Body of pancreas (tissue), 4 donors: ENCODE data around the gene EEFSEC. TPM values are rescaled to one million over a fixed set of nuclear protein-coding genes. Genes with fewer than 3 reads are reported as not detected.

Experiments
- ATAC-seq: fragments of 150-250 bp; one replicate; pipeline ENCODE4 v1.9.1; 2016
- DNase-seq, 4 donors: peaks; one replicate each; pipeline ENCODE4 v3.0.0-alpha.2; 2019
- H3K27ac ChIP-seq, 4 donors: fragments of 200-600 bp; sonication (generic); 1 replicate in 3 of 4; 2 replicates in 1 of 4; pipeline versions ENCODE4 v1.5.1 to v1.6.1; 2016 to 2019; ENCODE audit warnings: mild to moderate bottlenecking in 1 of 4, mixed read lengths in 1 of 4, moderate library complexity in 1 of 4
- H3K27me3 ChIP-seq, 2 donors: fragments of 200-600 bp; sonication (generic); one replicate each; pipeline ENCODE4 v1.6.0; 2016; ENCODE audit warnings: mild to moderate bottlenecking in 1 of 2
- H3K36me3 ChIP-seq, 2 donors: fragments of 200-600 bp; sonication (generic); replicated peaks in 1 of 2; 2 replicates each; pipeline ENCODE4 v1.5.1; 2016; ENCODE audit warnings: low read depth in 2 of 2; ENCODE audit not compliant: insufficient read depth in 1 of 2
- H3K4me1 ChIP-seq: fragments of 200-600 bp; sonication (generic); one replicate; pipeline ENCODE4 v1.6.0; 2016
- H3K4me3 ChIP-seq, 2 donors: fragments of 200-600 bp; sonication (generic); 1 replicate in 1 of 2; 2 replicates in 1 of 2; pipeline ENCODE4 v1.5.1; 2016 to 2019
- H3K9me3 ChIP-seq, 3 donors: fragments of 200-600 bp; sonication (generic); 1 replicate in 2 of 3; 2 replicates in 1 of 3; pipeline ENCODE4 v1.5.1; 2016
- POLR2A ChIP-seq, 3 donors: fragments of 450-650 bp; IDR thresholded peaks; one replicate each; pipeline ENCODE4 v1.6.1; 2016; ENCODE audit warnings: antibody characterized with exemption in 3 of 3, mild to moderate bottlenecking in 2 of 3
- WGBS, 2 donors: methylation state at CpG; one replicate each; pipeline ENCODE4 v1.1.5; 2017; 5-methylcytosine and 5-hydroxymethylcytosine counted together
- intact Hi-C: fragments of 100-400 bp; cut with DNase I; formaldehyde crosslinking; loops from one replicate; pipeline ENCODE4 v1.15.1; 2023
- total RNA-seq, 2 donors: library from RNA; depleted of rRNA; stranded (reverse); fragments of >200 nt; gene quantifications; one replicate each; pipeline ENCODE4 v1.1.0, GENCODE V29; 2016
- TF ChIP-seq, protein P1 (sequence below), 7 experiments: fragments of 450-650 bp in 4 of 7; fragments of 200-600 bp in 3 of 7; sonication (generic) in 3 of 7; IDR thresholded peaks; one replicate each; pipeline ENCODE4 v1.5.1; 2016 to 2019; ENCODE audit warnings: antibody characterized with exemption in 7 of 7

Gene EEFSEC
- total RNA-seq, 2 donors from 2014 or later, result 8.6 to 33.0 TPM

DNA sequence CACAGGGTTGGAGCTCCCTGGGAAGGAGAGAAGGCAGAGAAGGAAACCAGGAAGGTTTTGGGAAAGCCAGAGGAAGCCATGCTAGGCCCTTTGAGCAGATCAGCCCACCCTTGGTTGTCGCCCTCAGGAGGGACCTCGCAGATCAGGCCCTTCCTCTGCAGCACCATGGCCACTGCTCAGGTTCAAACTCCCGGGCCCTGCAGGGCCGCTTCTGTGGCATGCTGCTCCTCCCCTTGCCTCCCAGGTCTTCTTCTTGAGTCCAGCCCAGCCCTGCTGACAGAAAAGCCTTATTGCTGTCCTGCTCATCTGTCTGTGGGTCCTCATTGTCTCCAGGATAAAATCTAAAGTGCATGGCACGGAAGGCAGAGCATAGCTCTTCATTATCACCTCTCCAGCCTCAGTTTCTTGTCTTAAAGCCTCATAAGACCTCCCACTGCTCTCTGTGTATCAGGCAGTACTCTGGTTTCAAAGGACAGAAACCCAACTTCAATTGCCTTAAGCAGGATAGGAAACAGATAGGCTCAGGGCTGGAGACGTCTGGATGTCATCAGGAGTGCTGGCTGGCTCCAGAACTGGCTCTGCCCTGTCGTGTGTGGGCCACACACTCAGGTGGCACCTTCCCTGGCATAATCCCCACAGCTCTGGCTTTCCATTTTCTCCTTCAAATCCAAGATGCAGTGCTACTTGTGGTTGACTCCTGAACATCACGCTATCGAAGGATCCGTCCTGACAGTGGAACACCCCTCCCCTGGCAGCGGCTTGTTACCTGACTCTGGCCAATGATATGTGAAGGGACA is 118.5 kb downstream of the EEFSEC start:
- Histone ChIP-seq H3K4me3 (no peak overlapping the region), H3K27me3 (no peaks in the 10 kb centered on the region), H3K9me3 (no peaks in the 10 kb centered on the region), H3K4me1 (peaks cover 23% of the 10 kb centered on the region), H3K36me3 (no peaks in the 10 kb centered on the region), H3K27ac (no peak overlapping the region)
- TF ChIP-seq, protein P1, sequence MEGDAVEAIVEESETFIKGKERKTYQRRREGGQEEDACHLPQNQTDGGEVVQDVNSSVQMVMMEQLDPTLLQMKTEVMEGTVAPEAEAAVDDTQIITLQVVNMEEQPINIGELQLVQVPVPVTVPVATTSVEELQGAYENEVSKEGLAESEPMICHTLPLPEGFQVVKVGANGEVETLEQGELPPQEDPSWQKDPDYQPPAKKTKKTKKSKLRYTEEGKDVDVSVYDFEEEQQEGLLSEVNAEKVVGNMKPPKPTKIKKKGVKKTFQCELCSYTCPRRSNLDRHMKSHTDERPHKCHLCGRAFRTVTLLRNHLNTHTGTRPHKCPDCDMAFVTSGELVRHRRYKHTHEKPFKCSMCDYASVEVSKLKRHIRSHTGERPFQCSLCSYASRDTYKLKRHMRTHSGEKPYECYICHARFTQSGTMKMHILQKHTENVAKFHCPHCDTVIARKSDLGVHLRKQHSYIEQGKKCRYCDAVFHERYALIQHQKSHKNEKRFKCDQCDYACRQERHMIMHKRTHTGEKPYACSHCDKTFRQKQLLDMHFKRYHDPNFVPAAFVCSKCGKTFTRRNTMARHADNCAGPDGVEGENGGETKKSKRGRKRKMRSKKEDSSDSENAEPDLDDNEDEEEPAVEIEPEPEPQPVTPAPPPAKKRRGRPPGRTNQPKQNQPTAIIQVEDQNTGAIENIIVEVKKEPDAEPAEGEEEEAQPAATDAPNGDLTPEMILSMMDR (IDR thresholded peaks at IDR 0.05), result no peak
- TF ChIP-seq POLR2A (IDR thresholded peaks at IDR 0.05), result no peak
- 78 to 81% methylated on average over 11 of the region's 11 CpGs for WGBS, 2 donors
- no peak for ATAC-seq
- DNase-seq, result no peak
- intact Hi-C loops, result no loop called here

DNA sequence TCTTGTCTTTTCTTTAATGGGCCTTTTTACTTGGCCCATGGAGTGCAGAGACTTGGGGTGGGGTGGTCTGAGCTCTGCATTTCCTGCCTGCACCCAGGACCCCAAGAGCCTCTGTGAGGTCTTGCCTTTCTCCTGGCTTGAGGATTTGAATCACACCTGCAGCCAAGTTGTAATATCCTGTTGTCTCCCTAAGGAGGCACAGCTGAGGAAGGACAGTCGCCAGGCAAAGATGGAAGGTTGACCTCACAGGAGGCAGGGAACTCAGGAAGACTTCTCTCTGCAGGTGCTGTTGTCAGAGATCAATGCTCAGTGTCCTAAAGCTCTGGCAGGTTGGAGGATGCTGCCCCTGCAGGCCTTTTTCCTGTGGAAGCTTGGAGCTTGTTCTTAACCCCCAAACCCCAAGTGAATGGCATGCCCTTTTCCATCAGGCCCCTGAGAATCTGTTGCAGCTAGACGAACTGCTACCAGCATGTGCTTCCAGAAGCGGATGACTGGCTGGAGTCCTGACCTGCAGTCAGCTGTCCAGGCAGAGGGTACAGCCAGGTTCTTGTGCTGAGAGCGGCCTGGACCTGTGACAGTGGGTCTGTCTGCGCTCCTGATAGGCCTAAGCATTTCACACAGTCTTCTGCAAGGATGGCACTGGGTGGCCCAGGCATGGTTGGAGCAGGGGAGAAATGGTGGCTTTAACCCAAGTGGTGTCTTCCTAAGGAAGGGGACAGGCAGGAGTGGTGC is 120.0 kb downstream of the EEFSEC start:
- Histone ChIP-seq H3K9me3 (no peaks in the 10 kb centered on the region), H3K27me3 (no peaks in the 10 kb centered on the region), H3K36me3 (no peaks in the 10 kb centered on the region), H3K27ac (no peak overlapping the region), H3K4me1 (peaks cover 23% of the 10 kb centered on the region), H3K4me3 (no peak overlapping the region)
- 71 to 84% methylated on average over 3 to 5 of the region's 5 CpGs for WGBS, 2 donors
- intact Hi-C loops, result no loop called here
- no peak for TF ChIP-seq POLR2A (IDR thresholded peaks at IDR 0.05)
- TF ChIP-seq, protein P1 (IDR thresholded peaks at IDR 0.05), result no peak
- ATAC-seq (no peak), DNase-seq (no peak)

DNA sequence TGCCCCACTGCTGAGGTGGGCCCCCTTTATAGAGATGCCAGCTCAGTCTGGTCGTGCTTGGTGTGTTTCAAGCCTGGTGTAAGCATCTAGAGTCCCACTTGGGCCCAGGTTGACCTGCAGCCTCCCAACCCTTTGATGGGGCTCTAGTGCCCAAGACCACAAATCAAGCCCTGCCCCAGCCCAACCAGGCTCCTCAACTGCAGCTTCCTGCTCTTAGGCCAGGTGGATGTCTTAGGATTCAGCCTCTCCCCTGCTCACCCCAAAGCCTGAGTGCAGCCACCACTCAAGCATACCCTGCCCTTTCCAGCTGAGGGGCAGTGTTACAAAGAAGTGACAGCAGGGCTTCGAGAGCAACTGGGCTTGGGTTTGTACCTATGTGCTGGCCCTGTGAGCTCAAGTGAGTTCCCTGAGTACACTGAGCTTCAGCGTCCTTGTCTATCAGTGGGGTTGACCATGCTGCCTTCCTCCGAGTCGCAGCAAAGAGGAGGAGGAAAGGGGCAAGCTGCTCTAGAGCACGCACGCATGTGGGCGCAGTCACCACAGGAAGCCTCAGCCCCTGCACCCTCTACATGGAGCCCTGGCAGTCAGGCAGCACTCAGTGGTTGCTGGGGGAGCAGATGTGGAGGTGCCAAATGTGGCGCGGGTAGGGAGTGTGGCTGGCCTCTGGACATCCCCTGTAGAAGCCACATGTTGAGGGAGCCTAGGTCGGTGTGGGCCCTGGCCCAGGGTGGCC is 120.7 kb downstream of the EEFSEC start:
- Histone ChIP-seq H3K4me3 (no peak overlapping the region), H3K36me3 (no peaks in the 10 kb centered on the region), H3K27ac (no peak overlapping the region), H3K9me3 (no peaks in the 10 kb centered on the region), H3K27me3 (no peaks in the 10 kb centered on the region), H3K4me1 (peaks cover 23% of the 10 kb centered on the region)
- TF ChIP-seq, protein P1 (IDR thresholded peaks at IDR 0.05), result no peak
- intact Hi-C loops, result no loop called here
- DNase-seq (no peak), ATAC-seq (no peak)
- 82 to 87% methylated on average over 8 to 10 of the region's 11 CpGs for WGBS, 2 donors

DNA sequence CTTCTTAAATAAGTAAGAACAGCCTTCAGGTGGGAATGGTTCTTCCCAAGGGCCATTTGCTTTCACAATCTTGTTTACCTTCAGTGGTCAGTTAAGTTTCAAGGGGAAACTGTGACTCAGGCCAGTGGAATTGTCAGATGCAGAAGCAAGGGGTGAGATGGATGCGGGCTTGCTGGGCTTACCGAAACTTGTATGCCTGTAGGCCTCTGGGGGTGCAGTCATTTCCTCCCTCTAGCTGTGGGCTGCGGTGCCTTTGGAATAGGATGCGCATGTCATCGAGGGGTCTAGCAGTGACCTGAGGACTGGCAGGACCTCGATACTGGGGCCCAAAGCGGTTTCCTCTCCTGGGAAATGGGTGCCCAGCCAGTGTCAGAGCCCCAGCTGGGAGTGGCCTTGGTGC is 121.6 kb downstream of the EEFSEC start:
- no peak overlapping the region for H3K4me3 ChIP-seq
- TF ChIP-seq, protein P1 (IDR thresholded peaks at IDR 0.05), result no peak
- TF ChIP-seq POLR2A (IDR thresholded peaks at IDR 0.05), result no peak
- ATAC-seq (no peak), DNase-seq (no peak)
- no peaks in the 10 kb centered on the region for H3K36me3 ChIP-seq
- intact Hi-C loops, result no loop called here
- H3K4me1 ChIP-seq, result peaks cover 22% of the 10 kb centered on the region
- 94 to 95% methylated on average over 3 to 7 of the region's 7 CpGs for WGBS, 2 donors
- no peaks in the 10 kb centered on the region for H3K9me3 ChIP-seq
- no peak overlapping the region for H3K27ac ChIP-seq
- no peaks in the 10 kb centered on the region for H3K27me3 ChIP-seq
